Smooth muscle cell (in vitro differentiated cells): ENCODE data around the gene HOXD10. TPM values are rescaled to one million over a fixed set of nuclear protein-coding genes. Genes with fewer than 3 reads are reported as not detected.

ENCODE experiments used
- DNase-seq: peaks from one replicate; lab custom pipeline; 2025; ENCODE audit not compliant: unreplicated experiment; lab: John Stamatoyannopoulos, UW
- H2AFZ ChIP-seq: fragments of 200-600 bp; sonication (generic); 2 replicates; pipeline ENCODE4 v1.6.0; 2016; ENCODE audit warnings: antibody characterized with exemption, low read depth, mild to moderate bottlenecking
- H3F3A ChIP-seq: fragments of 200-600 bp; sonication (generic); 2 replicates; pipeline ENCODE4 v1.6.0; 2017; ENCODE audit warnings: antibody characterized with exemption, low read depth
- H3K27ac ChIP-seq: fragments of 200-600 bp; sonication (generic); 2 replicates; pipeline ENCODE4 v1.5.1; 2016; ENCODE audit warnings: low read depth, mild to moderate bottlenecking
- H3K27me3 ChIP-seq: fragments of 200-600 bp; sonication (generic); 2 replicates; pipeline ENCODE4 v1.6.1; 2016; ENCODE audit warnings: low read depth, mild to moderate bottlenecking
- H3K36me3 ChIP-seq: fragments of 200-600 bp; sonication (generic); 2 replicates; pipeline ENCODE4 v1.5.1; 2016; ENCODE audit warnings: low read depth
- H3K4me1 ChIP-seq: fragments of 200-600 bp; sonication (generic); 2 replicates; pipeline ENCODE4 v1.5.1; 2016; ENCODE audit warnings: low read depth
- H3K4me2 ChIP-seq: fragments of 200-600 bp; sonication (generic); 2 replicates; pipeline ENCODE4 v1.6.0; 2016; ENCODE audit warnings: mild to moderate bottlenecking
- H3K4me3 ChIP-seq: fragments of 200-600 bp; sonication (generic); 2 replicates; pipeline ENCODE4 v1.5.1; 2016; ENCODE audit warnings: mild to moderate bottlenecking
- H3K79me2 ChIP-seq: fragments of 200-600 bp; sonication (generic); 2 replicates; pipeline ENCODE4 v1.6.0; 2016; ENCODE audit warnings: low read depth, mild to moderate bottlenecking
- H3K9ac ChIP-seq: fragments of 200-600 bp; sonication (generic); 2 replicates; pipeline ENCODE4 v1.6.0; 2016; ENCODE audit warnings: low read depth
- H3K9me3 ChIP-seq: fragments of 200-600 bp; sonication (generic); replicated peaks from 2 replicates; pipeline ENCODE4 v1.5.1; 2016; ENCODE audit warnings: low read depth
- H4K20me1 ChIP-seq: fragments of 200-600 bp; sonication (generic); 2 replicates; pipeline ENCODE4 v1.6.0; 2016; ENCODE audit warnings: low read depth
- WGBS: methylation state at CpG from one replicate; pipeline ENCODE4 v1.1.7; 2016; ENCODE audit warnings: low lambda C conversion rate; 5-methylcytosine and 5-hydroxymethylcytosine counted together
- polyA plus RNA-seq: library from polyadenylated mRNA; unstranded; fragments of >200 nt; fragmentation: Nextera tagmentation; extraction: Ambion mirVana; gene quantifications from 2 replicates; pipeline ENCODE4 v1.2.1, GENCODE V29; 2016
- total RNA-seq: library from RNA; depleted of rRNA; stranded (reverse); fragments of >200 nt; gene quantifications from 2 replicates; pipeline ENCODE4 v1.2.3, GENCODE V29; 2014
- TF ChIP-seq, protein P1 (sequence below): fragments of 200-600 bp; sonication (generic); IDR thresholded peaks from 2 replicates; pipeline ENCODE4 v1.5.1; 2017; ENCODE audit warnings: borderline replicate concordance, mild to moderate bottlenecking, antibody characterized with exemption; ENCODE audit not compliant: insufficient read depth, poor library complexity, severe bottlenecking

The HOXD10 gene
- total and polyA plus RNA-seq, 2 experiments from 2014 or later = 9.9 to 11.4 TPM

DNA sequence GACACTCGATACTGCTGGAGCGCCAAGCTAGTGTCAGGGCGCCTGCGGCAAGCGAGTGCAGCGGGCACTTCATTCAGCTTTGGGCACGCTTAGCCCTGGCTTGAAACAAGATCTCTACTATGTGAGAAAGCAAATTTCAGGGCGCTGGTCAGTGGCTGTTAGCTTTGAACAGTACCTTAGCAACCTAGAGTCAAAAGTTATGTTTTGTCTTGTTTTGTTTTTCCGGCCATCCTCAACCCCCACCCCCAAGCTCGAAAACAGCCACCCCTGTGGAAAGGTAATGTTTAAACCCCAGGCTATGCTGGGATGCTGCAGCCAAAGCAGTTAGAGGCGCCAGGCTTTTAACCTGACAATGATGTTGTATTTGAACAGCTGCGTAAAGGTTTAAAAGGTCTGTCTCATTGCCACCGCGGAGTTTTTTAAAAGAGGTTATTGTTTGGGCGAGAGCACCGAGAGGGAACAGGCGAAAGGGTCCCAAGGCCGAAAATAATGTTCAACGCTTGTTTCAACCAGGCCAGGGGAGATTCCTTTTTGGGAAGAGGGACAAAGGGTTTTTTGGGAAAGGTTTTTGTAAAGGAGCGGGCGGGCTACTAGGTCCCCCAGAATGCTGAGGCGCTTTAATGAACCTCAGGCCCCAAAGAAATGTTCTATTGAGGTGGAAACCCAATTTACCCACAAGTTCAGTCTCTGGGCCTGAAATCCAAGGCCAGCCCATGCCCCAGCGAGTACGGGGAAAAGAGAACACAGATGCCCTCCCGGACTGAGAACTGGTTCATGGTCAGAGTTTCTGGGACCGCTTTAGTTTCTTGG, 2.3 kb upstream of the HOXD10 start:
- Histone ChIP-seq H3K4me1 (no peaks in the 10 kb centered on the region), H3K27ac (no peak overlapping the region), H4K20me1 (peaks cover 99% of the 10 kb centered on the region), H3K79me2 (peaks cover 18% of the 10 kb centered on the region), H2AFZ (no peak overlapping the region), H3K4me2 (no peak overlapping the region), H3F3A (no peaks in the 10 kb centered on the region), H3K9ac (no peak overlapping the region), H3K9me3 (no peaks in the 10 kb centered on the region), H3K36me3 (no peaks in the 10 kb centered on the region), H3K4me3 (no peak overlapping the region), H3K27me3 (peaks cover 100% of the 10 kb centered on the region)
- no peak for DNase-seq
- 50% methylated on average over 26 of the region's 26 CpGs for WGBS
- TF ChIP-seq, protein P1, sequence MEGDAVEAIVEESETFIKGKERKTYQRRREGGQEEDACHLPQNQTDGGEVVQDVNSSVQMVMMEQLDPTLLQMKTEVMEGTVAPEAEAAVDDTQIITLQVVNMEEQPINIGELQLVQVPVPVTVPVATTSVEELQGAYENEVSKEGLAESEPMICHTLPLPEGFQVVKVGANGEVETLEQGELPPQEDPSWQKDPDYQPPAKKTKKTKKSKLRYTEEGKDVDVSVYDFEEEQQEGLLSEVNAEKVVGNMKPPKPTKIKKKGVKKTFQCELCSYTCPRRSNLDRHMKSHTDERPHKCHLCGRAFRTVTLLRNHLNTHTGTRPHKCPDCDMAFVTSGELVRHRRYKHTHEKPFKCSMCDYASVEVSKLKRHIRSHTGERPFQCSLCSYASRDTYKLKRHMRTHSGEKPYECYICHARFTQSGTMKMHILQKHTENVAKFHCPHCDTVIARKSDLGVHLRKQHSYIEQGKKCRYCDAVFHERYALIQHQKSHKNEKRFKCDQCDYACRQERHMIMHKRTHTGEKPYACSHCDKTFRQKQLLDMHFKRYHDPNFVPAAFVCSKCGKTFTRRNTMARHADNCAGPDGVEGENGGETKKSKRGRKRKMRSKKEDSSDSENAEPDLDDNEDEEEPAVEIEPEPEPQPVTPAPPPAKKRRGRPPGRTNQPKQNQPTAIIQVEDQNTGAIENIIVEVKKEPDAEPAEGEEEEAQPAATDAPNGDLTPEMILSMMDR = no peak

DNA sequence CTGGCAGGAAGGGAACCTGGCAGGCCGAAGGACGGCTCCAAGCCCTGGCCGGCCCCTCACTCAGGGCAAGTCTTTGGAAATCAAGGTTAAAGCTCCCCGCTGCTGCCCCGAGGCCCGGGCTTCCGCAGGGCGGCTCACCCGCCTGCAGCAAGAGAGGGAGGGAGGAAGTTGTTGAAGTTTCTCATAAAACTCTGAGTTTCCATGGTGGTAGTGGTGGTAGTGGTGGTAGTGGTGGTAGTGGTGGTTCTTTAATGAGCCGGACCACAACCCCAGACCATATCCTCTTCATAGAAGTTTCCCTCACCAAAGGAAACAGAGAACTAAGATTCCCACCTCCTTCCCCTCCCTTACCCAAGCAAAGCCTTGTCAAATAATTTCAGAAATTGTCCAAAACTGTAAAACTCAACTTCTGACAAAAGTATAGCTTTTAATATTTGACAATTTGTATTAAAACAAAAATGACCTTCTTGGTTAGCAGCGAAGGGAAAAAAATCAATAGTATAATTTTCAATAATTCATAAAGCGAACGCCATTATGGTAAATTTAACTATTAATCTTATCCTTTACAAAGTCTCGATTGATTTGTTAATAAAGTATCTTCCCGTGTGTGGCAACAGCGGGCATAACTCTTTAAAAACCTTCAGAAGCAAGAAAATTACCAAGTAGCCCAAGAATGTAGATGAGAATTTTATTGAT, 1.5 kb upstream of the HOXD10 start:
- Histone ChIP-seq H3K4me1 (no peaks in the 10 kb centered on the region), H3K4me3 (no peak overlapping the region), H4K20me1 (peaks cover 99% of the 10 kb centered on the region), H3F3A (no peaks in the 10 kb centered on the region), H3K9ac (no peak overlapping the region), H2AFZ (no peak overlapping the region), H3K79me2 (peaks cover 18% of the 10 kb centered on the region), H3K27ac (no peak overlapping the region), H3K4me2 (no peak overlapping the region), H3K27me3 (peaks cover 100% of the 10 kb centered on the region), H3K36me3 (no peaks in the 10 kb centered on the region), H3K9me3 (no peaks in the 10 kb centered on the region)
- TF ChIP-seq, protein P1 = no peak
- WGBS = 66% methylated on average over 16 of the region's 16 CpGs
- DNase-seq = no peak

DNA sequence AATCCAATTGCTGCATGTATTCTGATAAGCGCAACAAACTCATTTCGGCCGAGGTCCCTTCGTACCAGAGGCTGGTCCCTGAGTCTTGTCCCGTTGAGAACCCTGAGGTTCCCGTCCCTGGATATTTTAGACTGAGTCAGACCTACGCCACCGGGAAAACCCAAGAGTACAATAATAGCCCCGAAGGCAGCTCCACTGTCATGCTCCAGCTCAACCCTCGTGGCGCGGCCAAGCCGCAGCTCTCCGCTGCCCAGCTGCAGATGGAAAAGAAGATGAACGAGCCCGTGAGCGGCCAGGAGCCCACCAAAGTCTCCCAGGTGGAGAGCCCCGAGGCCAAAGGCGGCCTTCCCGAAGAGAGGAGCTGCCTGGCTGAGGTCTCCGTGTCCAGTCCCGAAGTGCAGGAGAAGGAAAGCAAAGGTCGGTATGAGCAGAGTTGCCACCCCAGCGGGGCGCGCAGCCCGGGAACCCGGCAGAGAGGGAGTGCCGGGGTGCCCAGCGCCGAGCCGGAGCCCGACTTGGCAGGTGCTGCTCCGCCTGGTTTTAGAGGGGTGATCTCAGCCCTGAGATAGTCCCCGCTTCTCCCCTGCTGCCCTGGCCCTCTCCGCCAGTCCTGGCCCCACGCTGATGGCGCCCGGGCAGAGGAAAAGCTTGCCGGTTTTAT, 714 bp downstream of the HOXD10 start:
- H3K79me2 ChIP-seq = peaks cover 9% of the 10 kb centered on the region
- no peaks in the 10 kb centered on the region for H3K36me3 ChIP-seq
- H4K20me1 ChIP-seq = peaks cover 99% of the 10 kb centered on the region
- no peaks in the 10 kb centered on the region for H3K9me3 ChIP-seq
- no peak for DNase-seq
- no peaks in the 10 kb centered on the region for H3F3A ChIP-seq
- no peak overlapping the region for H3K9ac ChIP-seq
- H3K27ac ChIP-seq = no peak overlapping the region
- H3K4me2 ChIP-seq = no peak overlapping the region
- H3K4me3 ChIP-seq = no peak overlapping the region
- H3K27me3 ChIP-seq = peaks cover 100% of the 10 kb centered on the region
- H3K4me1 ChIP-seq = no peaks in the 10 kb centered on the region
- 87% methylated on average over 40 of the region's 40 CpGs for WGBS
- H2AFZ ChIP-seq = no peak overlapping the region
- TF ChIP-seq, protein P1 = no peak
